Sigmoid colon (tissue), 7 donors: Measurements from ENCODE around the gene UBIAD1. TPM values are rescaled to one million over a fixed set of nuclear protein-coding genes. Genes with fewer than 3 reads are reported as not detected.

ENCODE experiments used
- DNase-seq: peaks from one replicate; pipeline ENCODE4 v3.0.0-alpha.2; 2019
- H3K27ac ChIP-seq, 4 donors: fragments of 200-600 bp; sonication (generic); one replicate each; pipeline ENCODE4 v1.5.1; 2016 to 2019; ENCODE audit warnings: mild to moderate bottlenecking in 1 of 4
- H3K27me3 ChIP-seq, 3 donors: fragments of 200-600 bp; sonication (generic); one replicate each; pipeline ENCODE4 v1.5.1; 2019; ENCODE audit warnings: mild to moderate bottlenecking in 1 of 3
- H3K36me3 ChIP-seq, 4 donors: fragments of 200-600 bp; sonication (generic); one replicate each; pipeline ENCODE4 v1.5.1; 2016 to 2019
- H3K4me1 ChIP-seq, 4 donors: fragments of 200-600 bp; sonication (generic); one replicate each; pipeline ENCODE4 v1.5.1; 2017 to 2019
- H3K4me3 ChIP-seq, 4 donors: fragments of 200-600 bp; sonication (generic); one replicate each; pipeline ENCODE4 v1.5.1; 2017 to 2019; ENCODE audit warnings: mild to moderate bottlenecking in 2 of 4, moderate library complexity in 1 of 4
- H3K9me3 ChIP-seq, 4 donors: fragments of 200-600 bp in 3 of 4; sonication (generic) in 3 of 4; one replicate each; pipeline versions ENCODE4 v1.5.1 to v1.6.1; 2013 to 2019
- CTCF ChIP-seq, 4 experiments: fragments of 450-650 bp in 3 of 4; fragments of 200-600 bp in 1 of 4; IDR thresholded peaks; one replicate each; pipeline ENCODE4 v1.5.1; 2016 to 2019; ENCODE audit warnings: antibody characterized with exemption in 4 of 4, mild to moderate bottlenecking in 3 of 4, moderate library complexity in 2 of 4
- EP300 ChIP-seq, 4 donors: sonication (generic); formaldehyde crosslinking; IDR thresholded peaks; one replicate each; pipeline ENCODE4 v1.6.1; 2017; ENCODE audit warnings: antibody characterized with exemption in 4 of 4
- POLR2A ChIP-seq, 2 donors: fragments of 450-650 bp; IDR thresholded peaks; one replicate each; pipeline ENCODE4 v1.6.1; 2016; ENCODE audit warnings: antibody characterized with exemption in 2 of 2, mild to moderate bottlenecking in 2 of 2, moderate library complexity in 2 of 2
- POLR2AphosphoS5 ChIP-seq, 4 donors: sonication (generic); formaldehyde crosslinking; IDR thresholded peaks; one replicate each; pipeline ENCODE4 v1.6.1; 2017; ENCODE audit warnings: antibody characterized with exemption in 4 of 4
- WGBS, 2 donors: extraction: QIAGEN DNeasy Blood & Tissue Kit; methylation state at CpG; one replicate each; pipeline ENCODE4 v1.1.7; 2013; 5-methylcytosine and 5-hydroxymethylcytosine counted together
- intact Hi-C: fragments of 100-400 bp; cut with DNase I; formaldehyde crosslinking; loops from one replicate; pipeline ENCODE4 v1.15.1; 2023
- polyA plus RNA-seq, 3 donors: library from polyadenylated mRNA; stranded (reverse); fragments of 200-250 nt; gene quantifications; one replicate each; pipeline ENCODE4 v1.2.3, GENCODE V29; 2013
- total RNA-seq, 4 donors: library from RNA; depleted of rRNA; stranded (reverse); fragments of >200 nt; gene quantifications; one replicate each; pipeline ENCODE4 v1.1.0, GENCODE V29; 2016
- donor health status: healthy with polysubstance abuse.
- donor health status: Bipolar disorder and iron deficiency.
- donor health status: healthy.

The UBIAD1 gene
- total and polyA plus RNA-seq, 7 donors = 3.6 to 13.6 (median 9.5) TPM

- DNase-seq = no peak
- no peak overlapping the region for H3K27ac ChIP-seq
- no peak overlapping the region for H3K4me3 ChIP-seq
- no peaks in the 10 kb centered on the region for H3K4me1 ChIP-seq
- H3K27me3 ChIP-seq = peaks cover 0 to 26% (median 0%) of the 10 kb centered on the region in 3 donors
- TF ChIP-seq CTCF (IDR thresholded peaks at IDR 0.05) = no peak
- TF ChIP-seq POLR2A (IDR thresholded peaks at IDR 0.05) = no peak
- no peak for TF ChIP-seq EP300 (IDR thresholded peaks at IDR 0.05)
- TF ChIP-seq POLR2AphosphoS5 (IDR thresholded peaks at IDR 0.05) = no peak
- intact Hi-C loops = no loop called here
- WGBS, 2 donors = 67 to 79% methylated on average over 4 of the region's 4 CpGs
- no peaks in the 10 kb centered on the region for H3K36me3 ChIP-seq
- no peaks in the 10 kb centered on the region for H3K9me3 ChIP-seq
Measured at GRCh38 chr1:11326070-11326469, 53.1 kb downstream of the UBIAD1 start.

GRCh38 chr1:11328444-11328843 is 55.4 kb downstream of the UBIAD1 start:
- Histone ChIP-seq H3K36me3 (no peaks in the 10 kb centered on the region), H3K4me3 (no peak overlapping the region), H3K4me1 (no peaks in the 10 kb centered on the region), H3K9me3 (no peaks in the 10 kb centered on the region), H3K27me3 (peaks cover 0 to 22% (median under 1%) of the 10 kb centered on the region in 3 donors), H3K27ac (no peak overlapping the region)
- intact Hi-C loops = no loop called here
- TF ChIP-seq POLR2A (IDR thresholded peaks at IDR 0.05) (no peak), CTCF (IDR thresholded peaks at IDR 0.05) (no peak)
- DNase-seq = no peak
- 68 to 77% methylated on average over 7 of the region's 7 CpGs for WGBS, 2 donors

- Histone ChIP-seq H3K4me1 (no peaks in the 10 kb centered on the region), H3K27me3 (peaks cover 0 to 7% (median 7%) of the 10 kb centered on the region in 3 donors), H3K9me3 (no peaks in the 10 kb centered on the region), H3K4me3 (no peak overlapping the region), H3K36me3 (no peaks in the 10 kb centered on the region), H3K27ac (no peak overlapping the region)
- TF ChIP-seq POLR2A (IDR thresholded peaks at IDR 0.05) (no peak), EP300 (IDR thresholded peaks at IDR 0.05) (no peak), CTCF (IDR thresholded peaks at IDR 0.05) (no peak), POLR2AphosphoS5 (IDR thresholded peaks at IDR 0.05) (no peak)
- whole genome bisulfite sequencing, 2 donors = 74 to 82% methylated on average over 4 of the region's 4 CpGs
- intact Hi-C loops = no loop called here
- no peak for DNase-seq
Measured at GRCh38 chr1:11330411-11330810, 57.4 kb downstream of the UBIAD1 start.

- peaks cover 0 to 14% (median 10%) of the 10 kb centered on the region in 3 donors for H3K27me3 ChIP-seq
- no peak overlapping the region for H3K4me3 ChIP-seq
- TF ChIP-seq CTCF (IDR thresholded peaks at IDR 0.05) (no peak), POLR2A (IDR thresholded peaks at IDR 0.05) (no peak), EP300 (IDR thresholded peaks at IDR 0.05) (no peak), POLR2AphosphoS5 (IDR thresholded peaks at IDR 0.05) (no peak)
- H3K36me3 ChIP-seq = no peaks in the 10 kb centered on the region
- no peak for DNase-seq
- no peak overlapping the region for H3K27ac ChIP-seq
- no peaks in the 10 kb centered on the region for H3K4me1 ChIP-seq
- H3K9me3 ChIP-seq = no peaks in the 10 kb centered on the region
- WGBS, 2 donors = 76 to 79% methylated on average over 14 of the region's 14 CpGs
- intact Hi-C loops = no loop called here
Measured at GRCh38 chr1:11331036-11331944, 58.3 kb downstream of the UBIAD1 start.
